AML-193 (cell line): ENCODE results near the gene ANKS1B.

Source experiments
- DNase-seq, 2 experiments: peaks; one replicate each; lab custom pipeline; 2025; lab: John Stamatoyannopoulos, UW

Gene ANKS1B

DNA sequence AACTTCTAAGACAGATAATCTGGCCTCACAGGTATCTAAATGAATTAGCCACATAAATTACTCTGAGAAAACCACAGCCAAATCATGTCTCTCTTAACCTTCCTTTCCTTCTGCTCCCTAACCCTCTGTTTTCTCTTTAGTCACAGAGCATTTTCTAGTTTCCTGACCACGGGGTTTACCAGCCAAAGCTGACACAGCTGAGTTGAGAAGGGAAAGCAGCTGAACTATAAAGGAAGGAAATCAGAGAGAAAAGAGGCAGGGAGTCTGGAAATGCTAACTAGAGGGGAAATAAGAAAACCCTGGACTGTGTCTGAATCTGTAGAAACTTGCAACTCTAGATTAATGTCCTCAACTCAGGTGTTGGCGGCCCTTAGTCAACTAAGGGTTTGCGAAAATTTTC, 24.4 kb downstream of the ANKS1B start:
- no peak for DNase-seq

DNA sequence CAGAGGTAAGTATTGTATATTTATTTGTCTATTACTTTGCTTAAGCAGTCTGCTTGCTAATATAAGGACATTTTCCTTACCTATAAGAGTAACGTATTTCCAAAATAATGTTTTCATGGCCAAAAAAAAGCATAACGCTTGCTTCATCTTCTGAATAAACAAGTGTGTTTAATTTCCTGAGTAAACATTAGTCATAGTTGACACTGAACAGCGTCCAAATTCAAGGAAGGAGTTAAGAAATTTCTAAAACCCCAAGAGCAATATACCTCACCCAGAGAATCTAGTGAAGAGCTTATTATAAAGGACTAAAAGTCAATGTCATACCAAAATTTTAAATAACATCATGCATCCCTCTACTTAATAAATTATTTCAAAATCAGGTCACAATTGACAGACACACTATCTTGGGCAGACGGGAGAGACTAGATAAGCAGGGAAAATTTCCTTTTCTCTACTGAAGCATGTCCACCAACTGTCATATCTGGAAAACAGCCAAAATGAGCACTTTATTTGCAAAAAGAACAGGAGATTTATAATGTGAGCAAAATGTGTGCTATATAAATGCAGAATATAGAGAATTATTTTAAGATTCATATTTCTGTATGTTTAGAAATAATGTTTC, 25.1 kb downstream of the ANKS1B start:
- DNase-seq, result no peak

DNA sequence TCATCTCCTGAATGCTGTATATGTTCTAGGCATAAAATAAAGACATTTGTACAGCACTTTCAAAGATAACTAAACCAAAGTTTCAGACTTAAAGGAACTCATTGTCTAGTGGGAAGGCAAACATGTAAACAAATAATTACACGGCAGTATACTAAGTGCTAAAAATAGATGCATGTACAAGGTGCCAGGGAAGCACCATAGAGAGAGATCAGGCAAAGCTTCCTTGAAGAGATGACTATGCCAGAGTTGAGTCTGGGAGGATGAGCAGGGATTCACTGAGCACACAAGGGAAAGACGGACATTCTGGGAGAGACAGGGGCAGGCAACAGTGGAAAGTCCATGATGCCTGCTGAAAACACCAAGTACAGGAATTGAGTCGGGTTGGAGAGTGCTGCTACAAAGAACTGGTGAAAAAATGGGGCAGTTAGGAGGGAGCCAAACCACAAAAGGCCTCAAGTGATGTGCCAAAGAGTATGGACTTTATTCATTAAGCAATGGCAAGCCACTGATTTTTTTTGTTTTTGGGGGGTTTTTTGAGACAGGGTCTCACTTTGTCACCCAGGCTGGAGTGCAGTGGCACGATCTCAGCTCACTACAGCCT, 26.8 kb downstream of the ANKS1B start:
- DNase-seq, result no peak

DNA sequence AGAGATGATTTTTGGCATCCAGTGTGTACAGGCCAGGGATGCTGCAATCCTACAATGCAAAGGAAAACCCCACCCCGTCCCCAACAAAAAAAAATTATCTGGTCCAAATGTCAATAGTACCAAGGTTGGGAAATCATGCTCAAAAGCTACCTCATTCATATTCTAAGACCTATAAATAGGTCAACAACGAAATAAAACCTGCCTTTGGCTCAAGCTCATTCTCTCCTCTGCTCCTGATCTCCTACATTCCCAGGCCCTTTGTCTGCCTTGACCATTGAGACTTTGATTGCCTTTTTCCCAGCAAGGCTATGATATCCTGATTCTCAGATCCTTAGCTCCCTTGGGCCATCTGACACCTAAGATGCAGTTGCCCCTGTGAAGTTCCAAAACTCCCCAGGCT, 30.0 kb downstream of the ANKS1B start:
- no peak for DNase-seq

DNA sequence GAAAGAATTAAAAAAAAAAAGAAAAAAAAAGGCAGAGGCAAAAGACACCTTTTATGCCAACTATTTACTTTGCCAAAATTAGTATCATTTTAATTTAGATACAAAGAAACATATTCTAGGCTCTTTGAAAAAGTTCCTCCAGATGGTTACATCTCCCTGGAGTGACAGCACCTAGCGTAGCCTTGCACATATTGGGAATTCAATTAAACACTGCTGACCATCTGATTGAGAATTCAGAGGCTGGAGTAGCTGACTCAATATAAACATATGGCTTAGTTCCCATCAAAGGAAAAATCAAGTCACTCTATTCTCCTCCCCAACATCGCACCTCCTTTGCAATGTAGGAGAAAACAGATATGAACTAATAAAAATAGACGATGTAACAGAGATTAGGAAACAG, 36.4 kb downstream of the ANKS1B start:
- DNase-seq, result no peak

DNA sequence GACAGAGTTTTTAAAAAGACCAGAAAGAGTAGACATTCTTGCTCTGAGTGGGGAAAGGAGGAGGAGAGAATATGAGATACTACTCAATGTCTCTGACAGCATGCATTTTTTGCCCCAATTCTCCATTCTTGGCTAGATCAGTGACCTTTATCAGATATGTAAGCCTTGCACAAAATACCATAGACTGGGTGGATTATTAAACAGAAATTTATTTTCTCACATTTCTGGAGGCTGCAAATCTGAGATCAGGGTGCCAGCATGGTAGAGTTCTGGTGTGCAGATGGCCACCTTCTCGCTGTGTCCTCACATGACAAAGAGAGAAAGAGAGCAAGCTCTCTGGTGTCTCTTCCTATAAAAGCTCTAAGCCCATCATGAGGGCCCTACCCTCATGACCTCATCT, 38.6 kb downstream of the ANKS1B start:
- DNase-seq, result no peak

DNA sequence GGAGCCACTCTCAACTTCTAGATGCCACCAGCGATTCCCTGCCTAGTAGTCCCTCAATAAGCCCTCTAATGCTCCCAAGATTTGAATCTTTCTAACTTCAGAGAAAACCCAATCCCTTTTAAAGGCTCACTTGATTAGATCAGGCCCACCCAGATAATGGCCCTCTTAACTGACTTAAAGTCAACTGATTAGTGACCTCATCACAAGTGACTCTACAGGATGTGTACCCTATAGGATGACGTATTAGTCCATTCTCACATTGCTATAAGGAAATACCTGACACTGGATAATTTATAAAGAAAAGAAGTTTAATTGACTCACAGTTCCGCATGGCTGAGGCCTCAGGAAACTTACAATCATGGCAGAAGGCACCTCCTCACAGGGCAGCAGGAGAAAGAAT, 49.1 kb downstream of the ANKS1B start:
- no peak for DNase-seq

DNA sequence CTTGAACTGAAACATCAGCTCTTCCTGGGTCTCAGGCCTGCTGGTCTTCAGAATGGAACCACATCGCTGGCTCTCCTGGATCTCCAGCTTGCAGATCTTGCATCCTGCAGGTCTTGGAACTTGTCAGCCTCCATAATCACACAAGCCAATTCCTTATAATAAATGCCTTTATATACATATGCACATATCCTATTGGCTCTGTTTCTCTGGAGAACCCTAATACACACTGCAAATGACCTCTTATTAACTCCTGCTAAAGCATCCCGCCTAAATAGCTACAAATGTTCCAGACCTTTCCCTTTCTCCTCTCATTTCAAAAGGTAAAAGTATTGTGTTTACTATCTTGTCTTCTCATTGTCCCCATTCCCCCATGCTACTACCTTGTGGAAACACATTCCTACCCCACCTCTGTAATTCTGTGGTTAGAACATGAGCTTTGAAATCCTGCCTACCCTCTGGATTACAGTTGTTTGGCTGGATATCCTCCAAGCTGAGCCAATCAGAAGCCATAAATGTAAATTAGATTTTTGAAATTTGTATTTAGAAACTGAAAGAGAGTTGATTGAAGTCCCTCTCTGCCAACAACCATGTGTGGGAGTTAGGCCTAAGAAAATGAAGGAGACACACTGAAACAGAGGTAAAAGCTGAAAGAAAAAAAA, 58.1 kb downstream of the ANKS1B start:
- no peak for DNase-seq

DNA sequence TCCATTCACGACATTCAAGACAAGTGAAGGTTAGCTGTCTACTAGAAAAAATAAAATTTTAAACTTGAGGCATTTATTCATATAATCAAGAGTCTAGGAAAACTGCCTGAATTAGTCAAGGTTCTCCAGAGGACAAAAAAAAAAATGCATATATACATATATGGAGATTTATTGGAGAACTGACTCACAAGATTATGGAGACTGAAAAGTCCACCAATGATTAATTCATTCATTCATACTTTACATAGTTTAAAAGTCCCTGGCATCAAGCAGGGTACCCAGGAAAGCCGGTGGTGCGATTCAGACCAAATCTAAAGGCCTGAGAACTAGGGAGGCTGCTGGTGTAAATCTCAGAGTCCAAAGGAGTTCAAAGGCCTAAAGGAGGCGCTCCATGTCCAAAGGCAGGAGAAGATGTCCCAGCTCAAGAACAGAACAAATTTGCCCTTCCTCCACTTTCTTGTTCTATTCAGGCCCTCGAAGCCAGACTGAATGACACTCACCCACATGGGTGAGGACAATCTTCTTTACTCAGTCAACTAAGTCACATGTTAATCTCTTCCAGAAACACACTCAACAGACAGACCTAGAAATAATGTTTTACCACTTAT, 64.3 kb downstream of the ANKS1B start:
- DNase-seq, result no peak

DNA sequence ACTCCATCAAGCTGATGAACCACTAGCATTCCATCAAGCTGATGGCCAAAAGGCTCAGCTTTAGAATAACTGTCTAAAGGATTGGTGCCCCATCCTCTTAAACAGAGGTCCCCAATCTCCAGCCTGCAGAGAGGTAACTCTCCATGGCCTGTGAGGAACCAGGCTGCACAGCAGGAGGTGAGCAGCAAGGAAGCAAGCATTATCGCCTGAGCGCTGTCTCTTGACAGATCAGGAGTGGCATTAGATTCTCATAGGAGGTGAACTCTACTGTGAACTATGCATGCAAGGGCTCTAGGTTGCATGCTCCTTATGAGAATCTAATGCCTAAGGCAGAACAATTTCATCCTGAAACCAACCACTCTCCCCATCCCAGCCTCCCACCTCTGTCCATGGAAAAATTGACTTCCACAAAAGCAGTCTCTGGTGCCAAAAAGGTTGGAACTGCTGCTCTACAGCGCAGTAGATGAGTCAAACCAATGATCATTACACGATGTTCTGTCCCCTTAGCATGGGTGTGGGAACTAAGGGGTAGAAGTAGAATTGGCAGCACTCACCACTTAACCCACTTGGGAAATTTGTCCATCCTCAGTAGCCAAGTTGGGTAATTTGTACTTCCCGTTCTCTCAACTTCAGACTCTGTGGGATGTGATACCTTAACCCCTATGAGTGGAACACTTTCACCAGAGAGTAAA, 66.9 kb downstream of the ANKS1B start:
- DNase-seq, result no peak

DNA sequence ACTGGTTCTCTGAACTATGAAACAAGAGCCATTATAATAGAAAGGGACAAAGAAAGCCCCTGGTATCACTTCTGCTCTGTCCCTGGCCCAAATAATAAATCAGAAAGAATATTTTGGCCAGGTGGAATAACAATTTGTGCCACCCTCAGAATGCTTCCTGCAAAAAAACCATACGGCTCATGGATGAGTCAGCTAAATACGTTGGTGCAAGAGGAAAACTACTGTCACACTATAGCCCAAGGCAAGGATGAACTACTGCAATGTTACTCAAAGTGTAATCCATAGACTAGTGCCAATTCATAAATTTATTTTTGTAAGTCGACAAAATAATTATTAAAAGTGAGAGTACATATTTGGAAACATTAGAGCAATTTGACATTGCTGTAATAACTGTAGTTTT, 68.2 kb downstream of the ANKS1B start:
- DNase-seq, result no peak

DNA sequence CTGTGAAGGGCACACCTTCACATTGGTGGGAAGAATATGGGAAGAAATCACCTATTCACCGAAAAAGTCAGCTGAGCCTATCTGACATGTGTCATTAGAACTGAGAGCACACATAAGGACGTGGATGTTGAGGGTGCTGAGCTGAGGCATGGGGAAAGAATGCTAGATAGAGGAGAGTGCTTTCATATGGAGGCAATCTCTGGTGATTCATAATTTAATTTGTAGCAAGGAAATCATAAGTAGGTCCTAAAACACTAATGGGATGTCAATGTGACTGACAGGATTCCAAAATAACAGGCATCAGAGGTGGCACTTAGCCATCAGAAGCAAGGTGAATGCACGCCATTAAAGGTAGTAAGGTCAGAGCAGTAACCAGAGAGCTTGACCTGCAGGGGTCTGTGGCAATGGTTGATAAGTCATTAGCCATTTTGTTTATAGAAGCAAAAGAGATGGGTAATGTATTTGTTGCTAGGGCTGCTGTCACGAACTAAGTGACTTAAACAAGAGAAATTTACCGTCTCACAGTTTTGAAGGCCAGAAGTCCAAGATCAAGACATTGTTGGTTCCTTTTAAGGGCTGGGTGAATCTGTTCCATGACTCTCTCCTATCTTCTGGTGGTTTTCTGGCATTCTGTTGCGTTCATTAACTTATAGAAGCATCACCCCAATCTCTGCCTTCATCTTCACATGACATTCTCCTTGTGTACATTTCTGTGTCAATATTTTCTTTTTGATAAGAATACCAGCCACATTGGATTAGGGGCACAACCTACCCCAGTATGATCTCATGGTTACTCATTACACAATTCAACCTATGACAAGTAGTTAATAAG, 69.3 kb downstream of the ANKS1B start:
- no peak for DNase-seq

DNA sequence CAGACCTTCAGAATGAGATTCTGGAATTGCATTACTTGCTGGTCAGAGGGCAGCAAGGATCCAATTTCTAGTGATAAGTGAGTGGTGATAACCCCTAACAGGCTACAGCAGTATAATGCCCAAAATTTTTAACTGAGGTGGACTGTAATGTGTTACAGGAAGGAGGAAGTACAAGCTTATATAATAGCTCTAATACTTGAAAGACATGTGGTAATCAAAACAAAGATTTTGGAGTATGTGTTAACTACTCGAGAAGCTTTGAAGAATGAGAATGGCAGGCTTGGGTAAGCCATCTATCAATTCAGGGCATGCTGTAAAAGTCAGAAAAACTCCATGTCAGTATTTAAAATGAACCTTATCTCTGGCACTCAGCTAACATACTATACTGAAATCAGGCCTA, 70.5 kb downstream of the ANKS1B start:
- DNase-seq, result no peak

DNA sequence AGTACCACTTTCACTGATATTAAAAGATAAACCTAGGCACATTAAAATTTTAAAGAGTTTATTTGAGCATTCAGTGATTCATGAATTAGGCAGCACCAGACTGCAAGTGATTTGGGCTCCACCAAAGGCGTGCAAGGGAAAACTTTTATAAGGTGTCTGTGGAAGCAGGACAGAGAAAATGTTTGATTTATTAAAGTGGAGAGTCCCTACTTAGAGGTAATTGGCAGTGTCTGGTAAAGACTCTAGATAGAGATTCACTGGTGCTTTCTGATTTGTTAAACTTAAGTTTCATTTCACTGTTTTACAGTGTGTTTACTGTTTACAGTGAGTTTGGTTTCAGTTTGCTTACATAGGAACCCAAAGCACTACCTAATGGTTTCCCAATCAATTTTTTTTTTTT, 72.8 kb downstream of the ANKS1B start:
- no peak for DNase-seq

DNA sequence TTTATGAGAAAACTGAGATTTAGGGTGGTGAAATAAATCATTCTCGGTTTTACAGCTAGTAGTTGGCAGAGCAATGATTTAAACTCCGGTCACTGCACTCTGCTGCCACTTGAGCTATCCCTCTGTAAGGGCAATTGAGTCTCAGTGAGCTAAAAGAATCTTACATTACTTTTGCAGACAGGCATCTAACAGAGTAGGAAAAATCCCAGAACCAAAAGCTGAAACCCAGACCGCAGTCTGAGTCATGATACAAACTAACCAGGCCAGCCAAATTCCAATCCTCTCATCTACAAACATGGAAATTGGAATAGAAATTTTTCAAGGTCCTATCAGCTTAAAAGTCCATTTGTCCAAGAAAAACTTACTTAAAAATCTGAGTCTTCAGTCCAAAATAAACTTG, 73.7 kb downstream of the ANKS1B start:
- DNase-seq, result no peak

DNA sequence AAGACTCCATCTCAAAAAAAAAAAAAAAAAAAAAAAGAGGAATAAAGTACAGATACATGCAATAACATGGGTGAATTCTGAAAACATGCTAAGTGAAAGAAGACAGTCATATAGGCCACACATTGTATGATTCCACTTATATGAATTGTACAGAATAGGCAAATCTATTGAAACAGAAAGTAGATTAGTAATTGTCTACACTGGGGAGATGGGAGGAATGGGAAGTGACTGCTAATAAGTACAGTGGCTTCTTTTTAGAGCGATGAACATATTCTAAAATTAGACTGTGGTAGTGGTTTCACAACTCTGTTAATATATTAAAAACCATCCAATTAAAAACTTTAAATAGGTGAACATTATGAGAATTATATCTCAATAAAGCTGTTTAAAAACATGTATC, 74.4 kb downstream of the ANKS1B start:
- DNase-seq, result no peak

DNA sequence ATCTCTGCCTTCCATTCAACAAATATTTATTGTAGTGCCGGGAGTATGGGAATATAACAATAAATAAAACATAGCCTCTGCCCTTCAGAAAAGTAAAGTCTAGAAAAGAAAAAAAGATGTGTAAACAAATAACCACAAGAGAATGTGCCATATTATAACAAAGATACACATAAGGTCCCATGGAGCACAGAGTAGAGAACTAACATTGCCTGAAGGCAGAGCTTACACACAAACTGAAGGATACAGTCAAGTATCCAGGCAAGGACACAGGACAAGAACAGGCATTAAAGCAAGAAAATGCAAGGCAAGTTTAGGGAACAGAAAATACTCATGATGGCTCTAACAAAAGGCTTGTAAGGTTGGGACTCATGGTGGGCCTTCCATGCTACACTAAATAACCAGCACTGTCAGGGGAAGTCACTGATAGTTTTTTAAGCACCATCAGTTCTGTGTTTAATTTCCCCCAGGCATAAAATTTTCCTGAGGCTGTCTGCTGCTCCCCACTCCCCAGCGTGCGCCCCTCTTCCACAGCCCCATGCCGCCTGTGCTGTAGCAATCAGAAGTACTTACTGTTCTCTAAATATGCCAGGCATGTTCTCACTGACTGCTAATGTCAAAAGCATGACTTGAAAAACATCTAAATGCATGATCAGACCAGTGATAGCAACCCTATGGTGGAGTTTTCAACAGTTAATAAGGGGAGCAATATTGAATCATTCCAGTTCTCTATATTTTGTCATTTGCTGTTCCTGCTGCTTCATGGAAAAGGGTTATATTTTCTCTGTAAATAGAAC, 77.8 kb downstream of the ANKS1B start:
- DNase-seq, result no peak

DNA sequence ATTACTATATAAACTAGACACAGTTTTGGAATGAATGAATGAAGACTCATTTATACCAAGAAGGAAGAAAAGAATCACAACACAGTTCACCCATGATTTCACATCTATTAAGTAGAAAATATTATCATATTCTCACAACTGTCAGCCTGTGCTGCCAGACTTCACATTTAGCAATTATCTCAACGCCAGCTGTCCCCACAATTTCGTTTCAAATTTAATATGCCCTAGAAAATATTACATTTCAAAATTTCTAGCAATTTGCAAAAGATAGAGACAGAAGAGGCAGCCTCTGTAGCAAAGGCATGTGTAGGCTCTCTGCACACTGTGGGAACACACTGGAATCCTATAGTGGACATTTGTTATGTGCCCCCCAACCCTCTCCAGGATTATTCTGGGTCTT, 83.6 kb downstream of the ANKS1B start:
- no peak for DNase-seq

DNA sequence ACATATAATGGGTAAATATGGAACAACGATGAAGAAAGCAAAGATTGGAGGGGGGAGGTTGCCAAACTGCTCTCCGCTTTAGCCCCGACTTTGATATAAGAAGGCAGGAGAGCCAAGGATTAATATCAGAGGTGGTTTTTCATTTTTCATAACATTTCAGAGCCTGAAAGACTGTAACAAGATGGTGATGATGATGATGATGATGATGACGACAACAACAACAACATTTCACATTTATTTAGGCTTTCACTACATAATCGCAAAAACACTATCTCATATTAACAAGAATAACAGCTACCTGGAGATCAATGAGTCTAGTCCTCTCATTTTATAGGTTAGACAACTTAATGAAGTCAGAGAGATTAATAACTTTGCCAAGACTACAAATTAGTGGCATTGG, 86.1 kb downstream of the ANKS1B start:
- DNase-seq, result no peak

DNA sequence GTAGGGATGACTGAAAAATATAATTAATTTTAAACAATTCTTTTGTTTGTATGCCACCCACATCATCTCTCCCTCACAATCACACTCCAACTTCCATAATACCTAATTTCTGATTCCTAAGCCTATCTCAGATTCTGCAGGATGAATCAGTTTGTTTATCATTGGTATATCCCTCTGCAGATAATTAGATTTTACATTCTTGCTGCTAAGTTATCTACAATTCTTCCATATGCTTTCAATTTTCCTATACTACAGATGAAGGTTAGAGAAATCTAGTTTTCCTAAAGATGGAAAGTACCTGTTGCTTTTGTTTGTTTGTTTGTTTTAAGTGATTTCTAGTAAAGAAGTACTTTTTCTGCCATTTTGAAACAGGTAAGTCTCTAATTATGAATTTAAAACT, 105.3 kb downstream of the ANKS1B start:
- DNase-seq, result no peak

DNA sequence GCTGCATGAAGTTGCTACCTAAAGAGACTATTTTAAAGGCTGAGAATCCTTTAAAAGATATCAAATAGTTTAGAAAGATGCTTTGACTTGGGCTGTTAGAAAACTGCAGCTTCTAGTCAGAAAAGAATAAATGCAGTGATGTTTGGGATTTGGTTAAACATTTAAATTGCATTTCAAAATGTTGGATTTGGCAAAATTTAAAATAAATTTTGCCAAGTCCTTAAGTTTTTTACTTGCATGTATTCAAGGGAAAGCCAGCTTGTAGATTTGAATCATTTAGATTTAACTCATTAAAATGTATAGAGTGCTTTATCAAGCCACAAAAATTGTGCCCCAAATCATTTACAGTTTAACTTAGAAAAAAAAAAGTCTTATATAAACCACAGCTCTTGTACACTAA, 109.7 kb downstream of the ANKS1B start:
- no peak for DNase-seq
